ENCODE data around the gene VPS33B. TPM values are rescaled to one million over a fixed set of nuclear protein-coding genes. Genes with fewer than 3 reads are reported as not detected.

The VPS33B gene
- polyA plus RNA-seq, 1 donor from 2014 or later, result 10.7 TPM

- Mint-ChIP-seq H3K4me1 (peaks cover 8 to 25% (median 20%) of the 10 kb centered on the region in 3 donors), H3K27ac (no peak overlapping the region), H3K36me3 (peaks cover 5% of the 10 kb centered on the region), H3K9me3 (no peaks in the 10 kb centered on the region), H3K4me3 (no peak overlapping the region), H3K27me3 (no peaks in the 10 kb centered on the region)
Observed at GRCh38 chr15:90979582-90979981, 42.8 kb downstream of the VPS33B start.

- Mint-ChIP-seq H3K9me3 (no peaks in the 10 kb centered on the region), H3K27me3 (no peaks in the 10 kb centered on the region), H3K27ac (peak overlapping the region in 1 of 3 donors; percentile 1), H3K36me3 (peaks cover 6% of the 10 kb centered on the region), H3K4me3 (no peak overlapping the region), H3K4me1 (no peaks in the 10 kb centered on the region)
Observed at GRCh38 chr15:90974216-90974615, 48.2 kb downstream of the VPS33B start.

- H3K4me1 Mint-ChIP-seq, result no peaks in the 10 kb centered on the region
- H3K36me3 Mint-ChIP-seq, result peaks cover 5% of the 10 kb centered on the region
- no peak overlapping the region for H3K27ac Mint-ChIP-seq
- H3K27me3 Mint-ChIP-seq, result no peaks in the 10 kb centered on the region
- H3K4me3 Mint-ChIP-seq, result no peak overlapping the region
- no peaks in the 10 kb centered on the region for H3K9me3 Mint-ChIP-seq
Observed at GRCh38 chr15:90972133-90972532, 50.3 kb downstream of the VPS33B start.

- H3K27ac Mint-ChIP-seq, result no peak overlapping the region
- no peak overlapping the region for H3K4me3 Mint-ChIP-seq
- H3K27me3 Mint-ChIP-seq, result no peaks in the 10 kb centered on the region
- H3K9me3 Mint-ChIP-seq, result no peaks in the 10 kb centered on the region
- H3K36me3 Mint-ChIP-seq, result peaks cover 5% of the 10 kb centered on the region
- no peaks in the 10 kb centered on the region for H3K4me1 Mint-ChIP-seq
Observed at GRCh38 chr15:90970274-90970673, 52.1 kb downstream of the VPS33B start.

- peak overlapping the region in 1 of 3 donors; percentile 86 for H3K27ac Mint-ChIP-seq
- no peaks in the 10 kb centered on the region for H3K27me3 Mint-ChIP-seq
Observed at GRCh38 chr15:90968434-90968833, 54.0 kb downstream of the VPS33B start.

GRCh38 chr15:90967206-90967605, 55.2 kb downstream of the VPS33B start:
- no peaks in the 10 kb centered on the region for H3K36me3 Mint-ChIP-seq
- H3K4me1 Mint-ChIP-seq, result peaks cover 0 to 3% (median 0%) of the 10 kb centered on the region in 3 donors
- no peaks in the 10 kb centered on the region for H3K27me3 Mint-ChIP-seq
- no peaks in the 10 kb centered on the region for H3K9me3 Mint-ChIP-seq
- H3K4me3 Mint-ChIP-seq, result no peak overlapping the region
- no peak overlapping the region for H3K27ac Mint-ChIP-seq

More at GRCh38 chr15:90968434-90968833, 54.0 kb downstream of the VPS33B start:
- no peaks in the 10 kb centered on the region for H3K4me1 Mint-ChIP-seq
- no peak overlapping the region for H3K4me3 Mint-ChIP-seq
- H3K36me3 Mint-ChIP-seq, result peaks cover under 1% of the 10 kb centered on the region
- no peaks in the 10 kb centered on the region for H3K9me3 Mint-ChIP-seq

- no peak overlapping the region for H3K4me3 Mint-ChIP-seq
- H3K36me3 Mint-ChIP-seq, result no peaks in the 10 kb centered on the region
- peak overlapping the region in 1 of 3 donors; percentile 21 for H3K27ac Mint-ChIP-seq
- H3K27me3 Mint-ChIP-seq, result no peaks in the 10 kb centered on the region
- H3K9me3 Mint-ChIP-seq, result no peaks in the 10 kb centered on the region
- peaks cover 0 to 5% (median 0%) of the 10 kb centered on the region in 3 donors for H3K4me1 Mint-ChIP-seq
Observed at GRCh38 chr15:90966262-90966661, 56.1 kb downstream of the VPS33B start.

- H3K9me3 Mint-ChIP-seq, result no peaks in the 10 kb centered on the region
- H3K27ac Mint-ChIP-seq, result peak overlapping the region in 1 of 3 donors; percentile 12
- peak overlapping the region in 1 of 4 donors; percentile 6 for H3K4me3 Mint-ChIP-seq
- peaks cover 0 to 8% (median 2%) of the 10 kb centered on the region in 3 donors for H3K4me1 Mint-ChIP-seq
- no peaks in the 10 kb centered on the region for H3K27me3 Mint-ChIP-seq
- peaks cover 4% of the 10 kb centered on the region for H3K36me3 Mint-ChIP-seq
Observed at GRCh38 chr15:90962021-90962420, 60.4 kb downstream of the VPS33B start.

GRCh38 chr15:90960298-90961091, 61.9 kb downstream of the VPS33B start:
- H3K36me3 Mint-ChIP-seq, result peaks cover 4% of the 10 kb centered on the region
- H3K4me3 Mint-ChIP-seq, result no peak overlapping the region
- H3K9me3 Mint-ChIP-seq, result no peaks in the 10 kb centered on the region
- H3K27ac Mint-ChIP-seq, result no peak overlapping the region
- H3K4me1 Mint-ChIP-seq, result peaks cover 4 to 12% (median 9%) of the 10 kb centered on the region in 3 donors
- H3K27me3 Mint-ChIP-seq, result no peaks in the 10 kb centered on the region

GRCh38 chr15:90959894-90960293, 62.5 kb downstream of the VPS33B start:
- H3K9me3 Mint-ChIP-seq, result no peaks in the 10 kb centered on the region
- no peak overlapping the region for H3K27ac Mint-ChIP-seq
- peaks cover 4% of the 10 kb centered on the region for H3K36me3 Mint-ChIP-seq
- H3K4me3 Mint-ChIP-seq, result no peak overlapping the region
- peaks cover 4 to 12% (median 9%) of the 10 kb centered on the region in 3 donors for H3K4me1 Mint-ChIP-seq
- no peaks in the 10 kb centered on the region for H3K27me3 Mint-ChIP-seq

- H3K27ac Mint-ChIP-seq, result no peak overlapping the region
- no peaks in the 10 kb centered on the region for H3K9me3 Mint-ChIP-seq
- H3K27me3 Mint-ChIP-seq, result no peaks in the 10 kb centered on the region
- H3K4me3 Mint-ChIP-seq, result peak overlapping the region in 1 of 4 donors; percentile 26
- H3K36me3 Mint-ChIP-seq, result peaks cover 4% of the 10 kb centered on the region
- H3K4me1 Mint-ChIP-seq, result peaks cover 9 to 13% (median 9%) of the 10 kb centered on the region in 3 donors
Observed at GRCh38 chr15:90959028-90959595, 63.3 kb downstream of the VPS33B start.

GRCh38 chr15:90957791-90958190, 64.6 kb downstream of the VPS33B start:
- no peaks in the 10 kb centered on the region for H3K9me3 Mint-ChIP-seq
- peak overlapping the region in 1 of 3 donors; percentile 71 for H3K27ac Mint-ChIP-seq
- peaks cover 5% of the 10 kb centered on the region for H3K36me3 Mint-ChIP-seq
- H3K4me1 Mint-ChIP-seq, result peaks cover 9 to 16% (median 9%) of the 10 kb centered on the region in 3 donors
- no peaks in the 10 kb centered on the region for H3K27me3 Mint-ChIP-seq
- peak overlapping the region in 2 of 4 donors; percentile 30 to 76 for H3K4me3 Mint-ChIP-seq

GRCh38 chr15:90957031-90957790, 65.2 kb downstream of the VPS33B start:
- Mint-ChIP-seq H3K36me3 (peaks cover 7% of the 10 kb centered on the region), H3K27ac (peak overlapping the region in 1 of 3 donors; percentile 71), H3K4me3 (peak overlapping the region in 1 of 4 donors; percentile 76), H3K9me3 (no peaks in the 10 kb centered on the region), H3K4me1 (peaks cover 9 to 13% (median 9%) of the 10 kb centered on the region in 3 donors), H3K27me3 (no peaks in the 10 kb centered on the region)

GRCh38 chr15:90956274-90957030, 65.9 kb downstream of the VPS33B start:
- Mint-ChIP-seq H3K36me3 (peaks cover 7% of the 10 kb centered on the region), H3K4me1 (peaks cover 9 to 11% (median 9%) of the 10 kb centered on the region in 3 donors), H3K9me3 (no peaks in the 10 kb centered on the region), H3K27ac (peak overlapping the region; percentile 13 to 96 (median 23)), H3K4me3 (peak overlapping the region; percentile 89 to 96 (median 95)), H3K27me3 (no peaks in the 10 kb centered on the region)
